Measurements from ENCODE around the gene MCTP2.

Gene MCTP2

GRCh38 chr15:94360251-94360685 is 128.9 kb downstream of the MCTP2 start:
- no peak for DNase-seq

- DNase-seq = no peak
These were observed 131.2 kb downstream of the MCTP2 start for GRCh38 chr15:94362385-94363092.

- DNase-seq = no peak
These were observed 132.0 kb downstream of the MCTP2 start for GRCh38 chr15:94363382-94363781.

- DNase-seq = no peak
These were observed 135.4 kb downstream of the MCTP2 start for GRCh38 chr15:94366781-94367180.

- no peak for DNase-seq
These were observed 136.6 kb downstream of the MCTP2 start for GRCh38 chr15:94367726-94368535.

GRCh38 chr15:94370206-94370935 is 139.0 kb downstream of the MCTP2 start:
- no peak for DNase-seq

- DNase-seq = no peak
These were observed 139.6 kb downstream of the MCTP2 start for GRCh38 chr15:94370936-94371285.

GRCh38 chr15:94372821-94373220 is 141.5 kb downstream of the MCTP2 start:
- DNase-seq = no peak

GRCh38 chr15:94375997-94376396 is 144.6 kb downstream of the MCTP2 start:
- no peak for DNase-seq

- no peak for DNase-seq
These were observed 148.6 kb downstream of the MCTP2 start for GRCh38 chr15:94379986-94380385.

- DNase-seq = no peak
These were observed 149.4 kb downstream of the MCTP2 start for GRCh38 chr15:94380798-94381197.

- DNase-seq = no peak
These were observed 150.0 kb downstream of the MCTP2 start for GRCh38 chr15:94381384-94381783.

- no peak for DNase-seq
These were observed 151.7 kb downstream of the MCTP2 start for GRCh38 chr15:94383041-94383440.

- no peak for DNase-seq
These were observed 152.3 kb downstream of the MCTP2 start for GRCh38 chr15:94383706-94384105.

- DNase-seq = no peak
These were observed 154.1 kb downstream of the MCTP2 start for GRCh38 chr15:94385441-94385840.

- no peak for DNase-seq
These were observed 155.0 kb downstream of the MCTP2 start for GRCh38 chr15:94386351-94386750.

GRCh38 chr15:94387442-94387841 is 156.1 kb downstream of the MCTP2 start:
- DNase-seq = no peak

GRCh38 chr15:94387849-94388441 is 156.6 kb downstream of the MCTP2 start:
- no peak for DNase-seq

- DNase-seq = no peak
These were observed 164.3 kb downstream of the MCTP2 start for GRCh38 chr15:94395640-94396039.

GRCh38 chr15:94397337-94397736 is 166.0 kb downstream of the MCTP2 start:
- DNase-seq = no peak

- no peak for DNase-seq
These were observed 166.6 kb downstream of the MCTP2 start for GRCh38 chr15:94398001-94398400.

GRCh38 chr15:94400526-94401298 is 169.4 kb downstream of the MCTP2 start:
- DNase-seq = no peak

- DNase-seq = no peak
These were observed 172.0 kb downstream of the MCTP2 start for GRCh38 chr15:94403331-94403730.

Measured in stimulated activated CD4-positive, alpha-beta T cell treated with anti-CD3 and anti-CD28 coated beads, Interleukin-12 subunit alpha, Interleukin-12 subunit beta, amount 100 ng/mL, for 4 hours (primary cell).